ENCODE results near the gene ANTXRL. TPM values are rescaled to one million over a fixed set of nuclear protein-coding genes. Genes with fewer than 3 reads are reported as not detected.
"Not testable (repeated sequence)": the region's sequence is repeated elsewhere in the genome, so short reads cannot be mapped to it uniquely, and the experiment has no call there.

ANTXRL gene
- total RNA-seq, 6 donors from 2014 or later, result not detected

GRCh38 chr10:46255801-46256747 is 30.7 kb upstream of the ANTXRL start:
- WGBS, 2 donors, result 41 to 50% methylated on average over 14 to 15 of the region's 15 CpGs
- Histone ChIP-seq H3K27ac (peak overlapping the region in 1 of 4 donors; percentile 48), H3K36me3 (no peaks in the 10 kb centered on the region), H3K4me3 (no peak overlapping the region), H3K27me3 (no peaks in the 10 kb centered on the region), H3K4me1 (peaks cover 0 to 7% (median 3%) of the 10 kb centered on the region in 4 donors), H3K9me3 (no peaks in the 10 kb centered on the region)
- DNase-seq, result peak in 1 of 2 donors; percentile 63
- peak; percentile 76 to 83 for ATAC-seq (ENCODE audit: low FRiP score in 2 of 2)
- peak in 4 of 6 experiments; percentile 30 to 34 (median 33) for TF ChIP-seq CTCF (IDR thresholded peaks at IDR 0.05)
- no peak for TF ChIP-seq EP300 (IDR thresholded peaks at IDR 0.05)
- no peak for TF ChIP-seq POLR2A (IDR thresholded peaks at IDR 0.05)
- no peak for TF ChIP-seq POLR2AphosphoS5 (IDR thresholded peaks at IDR 0.05)

- H3K27me3 ChIP-seq, result no peaks in the 10 kb centered on the region
- WGBS, 2 donors, result 79 to 90% methylated on average over 4 of the region's 4 CpGs
- H3K4me1 ChIP-seq, result peaks cover 0 to 7% (median 3%) of the 10 kb centered on the region in 4 donors
- H3K27ac ChIP-seq, result no peak overlapping the region
- H3K4me3 ChIP-seq, result no peak overlapping the region
- peak in 1 of 2 donors; percentile 4 for DNase-seq
- no peak for ATAC-seq (ENCODE audit: low FRiP score in 2 of 2)
- H3K36me3 ChIP-seq, result no peaks in the 10 kb centered on the region
- no peak for TF ChIP-seq CTCF (IDR thresholded peaks at IDR 0.05)
- no peak for TF ChIP-seq POLR2AphosphoS5 (IDR thresholded peaks at IDR 0.05)
- no peak for TF ChIP-seq POLR2A (IDR thresholded peaks at IDR 0.05)
- no peaks in the 10 kb centered on the region for H3K9me3 ChIP-seq
Measured at GRCh38 chr10:46257099-46257498, 29.7 kb upstream of the ANTXRL start.

- not testable (repeated sequence) for H3K4me3 ChIP-seq; H3K36me3 ChIP-seq; ATAC-seq (ENCODE audit: low FRiP score in 2 of 2); H3K9me3 ChIP-seq; H3K27ac ChIP-seq; H3K4me1 ChIP-seq; H3K27me3 ChIP-seq
- peak in 1 of 2 donors; percentile 8 for DNase-seq
- WGBS, 2 donors, result 92 to 95% methylated on average over 4 to 6 of the region's 6 CpGs
Measured at GRCh38 chr10:46262906-46263560, 23.8 kb upstream of the ANTXRL start.

DNA sequence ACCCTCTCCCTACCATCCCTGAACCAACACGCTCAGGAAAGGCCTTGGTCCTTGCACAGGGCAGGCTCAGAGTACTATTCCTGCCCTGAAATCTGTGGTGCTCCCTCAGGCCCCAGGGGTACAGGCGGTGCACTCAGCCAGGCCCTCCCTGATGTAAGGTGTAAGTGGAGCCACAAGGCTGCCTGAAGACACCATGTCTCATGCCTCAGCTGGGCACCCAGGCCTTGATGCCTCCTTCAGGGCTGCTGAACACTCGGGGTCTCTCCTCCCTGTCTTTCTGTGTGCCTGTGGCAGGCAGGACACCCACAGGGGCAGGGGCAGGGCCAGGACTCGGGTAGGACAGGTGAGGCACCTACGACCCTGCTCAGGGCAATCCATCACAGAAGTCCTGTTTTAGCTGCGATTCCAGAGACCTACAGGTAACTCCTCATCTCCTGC is 22.9 kb upstream of the ANTXRL start:
- Histone ChIP-seq H3K9me3 (no peaks in the 10 kb centered on the region), H3K27ac (no peak overlapping the region), H3K4me3 (no peak overlapping the region), H3K36me3 (no peaks in the 10 kb centered on the region), H3K4me1 (no peaks in the 10 kb centered on the region), H3K27me3 (no peaks in the 10 kb centered on the region)
- WGBS, 2 donors, result 97 to 100% methylated on average over 1 to 5 of the region's 6 CpGs
- ATAC-seq (ENCODE audit: low FRiP score in 2 of 2) (no peak), DNase-seq (peak in 1 of 2 donors; percentile 12)
- no peak for TF ChIP-seq POLR2AphosphoS5 (IDR thresholded peaks at IDR 0.05)
- TF ChIP-seq EP300 (IDR thresholded peaks at IDR 0.05), result no peak
- no peak for TF ChIP-seq CTCF (IDR thresholded peaks at IDR 0.05)
- no peak for TF ChIP-seq POLR2A (IDR thresholded peaks at IDR 0.05)

GRCh38 chr10:46264336-46264735 is 22.5 kb upstream of the ANTXRL start:
- Histone ChIP-seq H3K27me3 (no peaks in the 10 kb centered on the region), H3K9me3 (no peaks in the 10 kb centered on the region), H3K4me1 (no peaks in the 10 kb centered on the region), H3K36me3 (no peaks in the 10 kb centered on the region), H3K4me3 (no peak overlapping the region), H3K27ac (no peak overlapping the region)
- ATAC-seq (ENCODE audit: low FRiP score in 2 of 2) (no peak), DNase-seq (no peak)
- 60 to 87% methylated on average over 3 to 5 of the region's 5 CpGs for WGBS, 2 donors
- TF ChIP-seq EP300 (IDR thresholded peaks at IDR 0.05) (no peak), POLR2AphosphoS5 (IDR thresholded peaks at IDR 0.05) (no peak), CTCF (IDR thresholded peaks at IDR 0.05) (no peak)
